Liver (tissue), 9 donors: ENCODE measurements around the gene ANKRD65. TPM values are rescaled to one million over a fixed set of nuclear protein-coding genes. Genes with fewer than 3 reads are reported as not detected.

Source experiments
- DNase-seq: peaks from one replicate; pipeline ENCODE4 v3.0.0-alpha.2; 2017; ENCODE audit warnings: low spot score
- H3K27ac ChIP-seq, 2 donors: one replicate each; pipeline ENCODE4 v1.7.0; 2013; ENCODE audit warnings: inconsistent platforms in 2 of 2, low read length in 2 of 2, control low read depth in 1 of 2, low read depth in 1 of 2, mild to moderate bottlenecking in 1 of 2
- H3K27me3 ChIP-seq, 4 donors: one replicate each; pipeline versions ENCODE4 v1.6.1 to v1.7.0; 2013; ENCODE audit warnings: low read length in 3 of 4, inconsistent platforms in 1 of 4, mild to moderate bottlenecking in 1 of 4, moderate library complexity in 1 of 4; ENCODE audit not compliant: control insufficient read depth in 4 of 4, insufficient read depth in 4 of 4
- H3K36me3 ChIP-seq, 4 donors: one replicate each; pipeline versions ENCODE4 v1.6.1 to v1.7.0; 2013; ENCODE audit warnings: low read length in 3 of 4, mild to moderate bottlenecking in 3 of 4, low read depth in 1 of 4, moderate library complexity in 1 of 4; ENCODE audit not compliant: control insufficient read depth in 4 of 4, insufficient read depth in 3 of 4
- H3K4me1 ChIP-seq, 4 donors: one replicate each; pipeline versions ENCODE4 v1.6.1 to v1.7.0; 2013; ENCODE audit warnings: low read length in 3 of 4, mild to moderate bottlenecking in 3 of 4, moderate library complexity in 1 of 4; ENCODE audit not compliant: control insufficient read depth in 4 of 4, insufficient read depth in 4 of 4
- H3K4me3 ChIP-seq, 3 donors: one replicate each; pipeline versions ENCODE4 v1.6.1 to v1.7.0; 2013; ENCODE audit warnings: low read length in 3 of 3, control low read depth in 1 of 3, low read depth in 1 of 3, mild to moderate bottlenecking in 1 of 3
- H3K9ac ChIP-seq, 2 donors: one replicate each; pipeline ENCODE4 v1.7.0; 2013; ENCODE audit warnings: low read length in 2 of 2, mild to moderate bottlenecking in 2 of 2, moderate library complexity in 2 of 2, control low read depth in 1 of 2, low read depth in 1 of 2
- H3K9me3 ChIP-seq, 4 donors: one replicate each; pipeline versions ENCODE4 v1.6.1 to v1.7.0; 2013; ENCODE audit warnings: low read length in 3 of 4; ENCODE audit not compliant: control insufficient read depth in 4 of 4
- ATF3 ChIP-seq: IDR thresholded peaks from 2 replicates; pipeline ENCODE4 v1.6.1; 2016; ENCODE audit warnings: antibody characterized with exemption
- EGR1 ChIP-seq, 2 donors: IDR thresholded peaks; 2 replicates each; pipeline ENCODE4 v1.6.1; 2016 to 2018; ENCODE audit warnings: antibody characterized with exemption in 2 of 2, low read depth in 2 of 2
- FOXA1 ChIP-seq: IDR thresholded peaks from 2 replicates; pipeline ENCODE4 v1.6.1; 2016; ENCODE audit warnings: antibody characterized with exemption
- GABPA ChIP-seq, 2 donors: IDR thresholded peaks in 1 of 2; conservative IDR thresholded peaks in 1 of 2; 2 replicates each; pipeline ENCODE4 v1.6.1; 2016; ENCODE audit warnings: antibody characterized with exemption in 2 of 2, mild to moderate bottlenecking in 1 of 2, moderate library complexity in 1 of 2
- JUND ChIP-seq, 2 donors: IDR thresholded peaks; 2 replicates each; pipeline ENCODE4 v1.6.1; 2016; ENCODE audit warnings: antibody characterized with exemption in 2 of 2
- MAX ChIP-seq: IDR thresholded peaks from 2 replicates; pipeline ENCODE4 v1.6.1; 2016; ENCODE audit warnings: antibody characterized with exemption
- RAD21 ChIP-seq, 2 donors: IDR thresholded peaks; 2 replicates each; pipeline ENCODE4 v1.6.1; 2016; ENCODE audit warnings: antibody characterized with exemption in 2 of 2, mild to moderate bottlenecking in 2 of 2
- RXRA ChIP-seq, 2 donors: IDR thresholded peaks; 2 replicates each; pipeline ENCODE4 v1.6.1; 2017 to 2018; ENCODE audit warnings: antibody characterized with exemption in 2 of 2, mild to moderate bottlenecking in 1 of 2
- SP1 ChIP-seq: IDR thresholded peaks from 2 replicates; pipeline ENCODE4 v1.6.1; 2018; ENCODE audit warnings: antibody characterized with exemption, mild to moderate bottlenecking
- YY1 ChIP-seq: IDR thresholded peaks from 2 replicates; pipeline ENCODE4 v1.6.1; 2016; ENCODE audit warnings: antibody characterized with exemption, mild to moderate bottlenecking
- WGBS: extraction: QIAGEN DNeasy Blood & Tissue Kit; methylation state at CpG from one replicate; pipeline ENCODE4 v1.1.7; 2013; 5-methylcytosine and 5-hydroxymethylcytosine counted together
- polyA plus RNA-seq, 2 donors: library from polyadenylated mRNA; stranded (reverse) in 1 of 2; unstranded in 1 of 2; fragments of 200-250 nt in 1 of 2; fragments of >200 nt in 1 of 2; fragmentation: Nextera tagmentation in 1 of 2; extraction: Ambion mirVana in 1 of 2; gene quantifications; one replicate each; pipeline versions ENCODE4 v1.2.1 to v1.2.3, GENCODE V29; 2013 to 2015
- total RNA-seq, 2 donors: library from RNA; depleted of rRNA; stranded (reverse); fragments of >200 nt; gene quantifications; one replicate each; pipeline ENCODE4 v1.2.3, GENCODE V29; 2014
- TF ChIP-seq, protein P1 (sequence below): IDR thresholded peaks from 2 replicates; pipeline ENCODE4 v1.6.1; 2016; ENCODE audit warnings: antibody characterized with exemption
- TF ChIP-seq, protein P2 (sequence below): fragments of 150-350 bp; IDR thresholded peaks from 2 replicates; pipeline ENCODE4 v1.5.1; 2017; ENCODE audit warnings: improper control_type of control experiment, low read depth, low read length; ENCODE audit not compliant: missing input control
- TF ChIP-seq, protein P3 (sequence below): IDR thresholded peaks from 2 replicates; pipeline ENCODE4 v1.6.1; 2016; ENCODE audit warnings: antibody characterized with exemption, mild to moderate bottlenecking
- donor health status: healthy.
- donor health status: healthy.
- donor health status: healthy.
- donor health status: healthy.
- donor health status: healthy.

ANKRD65 gene
- total and polyA plus RNA-seq, 4 donors = 0.14 to 0.31 (median 0.23) TPM

DNA sequence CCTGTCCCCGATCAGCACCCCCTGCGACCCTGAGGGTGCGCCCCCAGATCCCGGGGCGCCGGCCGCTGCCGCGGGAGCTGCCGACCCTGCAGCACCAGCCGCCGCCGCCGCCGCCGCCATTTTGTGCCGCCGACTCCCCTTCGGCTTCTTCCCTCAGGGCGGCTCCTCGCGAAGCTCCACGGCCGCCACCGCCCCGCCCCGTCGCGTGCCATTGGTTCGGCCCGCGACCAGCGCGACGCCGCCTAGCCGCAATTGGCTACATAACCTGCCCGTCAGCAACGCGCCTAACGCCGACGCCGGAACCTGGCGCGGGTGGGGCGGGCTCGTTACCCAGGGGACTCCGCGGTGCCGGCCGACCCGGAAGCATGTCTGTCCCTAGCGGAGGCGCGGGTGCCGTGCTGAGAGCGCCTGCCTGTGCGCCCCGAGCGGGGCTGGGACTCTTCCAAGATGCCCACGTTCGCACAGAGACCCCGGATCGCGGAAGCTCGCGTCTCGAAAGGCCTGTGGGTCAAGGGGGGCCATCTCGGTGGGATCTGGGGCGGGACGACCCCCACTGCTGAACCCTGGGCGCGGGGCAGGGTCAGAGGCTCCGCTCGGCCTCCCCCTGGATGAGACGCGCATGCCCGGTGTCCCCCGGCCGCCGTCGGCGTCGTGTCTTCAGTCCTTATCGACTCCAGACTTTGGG is 21.7 kb downstream of the ANKRD65 start, which contains the start of gene CCNL2:
TSS of gene CCNL2 (minus strand) at position 149 of the 685 bp plus-strand sequence. CDS start at position 120, 29 bp downstream.
- Histone ChIP-seq H3K4me3 (peak within 1 kb of the TSS; percentile 92 to 99 (median 96)), H3K27me3 (no peaks in the 10 kb centered on the region), H3K4me1 (peaks cover 4 to 52% (median 43%) of the 10 kb centered on the region in 4 donors), H3K27ac (peak within 1 kb of the TSS; percentile 73 to 75), H3K9me3 (no peaks in the 10 kb centered on the region), H3K9ac (peak within 1 kb of the TSS; percentile 75 to 82), H3K36me3 (peaks cover 14 to 31% (median 23%) of the 10 kb centered on the region in 4 donors)
- TF ChIP-seq RXRA (IDR thresholded peaks at IDR 0.05) (no peak), RAD21 (IDR thresholded peaks at IDR 0.05) (peak in 1 of 2 donors; percentile 60), SP1 (peak; percentile 94), GABPA (IDR thresholded peaks at IDR 0.05 in 1 of 2, conservative IDR thresholded peaks at IDR 0.05 in 1 of 2) (peak; percentile 57 to 92), YY1 (peak; percentile 91)
- TF ChIP-seq, protein P1, sequence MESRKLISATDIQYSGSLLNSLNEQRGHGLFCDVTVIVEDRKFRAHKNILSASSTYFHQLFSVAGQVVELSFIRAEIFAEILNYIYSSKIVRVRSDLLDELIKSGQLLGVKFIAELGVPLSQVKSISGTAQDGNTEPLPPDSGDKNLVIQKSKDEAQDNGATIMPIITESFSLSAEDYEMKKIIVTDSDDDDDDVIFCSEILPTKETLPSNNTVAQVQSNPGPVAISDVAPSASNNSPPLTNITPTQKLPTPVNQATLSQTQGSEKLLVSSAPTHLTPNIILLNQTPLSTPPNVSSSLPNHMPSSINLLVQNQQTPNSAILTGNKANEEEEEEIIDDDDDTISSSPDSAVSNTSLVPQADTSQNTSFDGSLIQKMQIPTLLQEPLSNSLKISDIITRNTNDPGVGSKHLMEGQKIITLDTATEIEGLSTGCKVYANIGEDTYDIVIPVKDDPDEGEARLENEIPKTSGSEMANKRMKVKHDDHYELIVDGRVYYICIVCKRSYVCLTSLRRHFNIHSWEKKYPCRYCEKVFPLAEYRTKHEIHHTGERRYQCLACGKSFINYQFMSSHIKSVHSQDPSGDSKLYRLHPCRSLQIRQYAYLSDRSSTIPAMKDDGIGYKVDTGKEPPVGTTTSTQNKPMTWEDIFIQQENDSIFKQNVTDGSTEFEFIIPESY = no peak
- TF ChIP-seq, protein P2, sequence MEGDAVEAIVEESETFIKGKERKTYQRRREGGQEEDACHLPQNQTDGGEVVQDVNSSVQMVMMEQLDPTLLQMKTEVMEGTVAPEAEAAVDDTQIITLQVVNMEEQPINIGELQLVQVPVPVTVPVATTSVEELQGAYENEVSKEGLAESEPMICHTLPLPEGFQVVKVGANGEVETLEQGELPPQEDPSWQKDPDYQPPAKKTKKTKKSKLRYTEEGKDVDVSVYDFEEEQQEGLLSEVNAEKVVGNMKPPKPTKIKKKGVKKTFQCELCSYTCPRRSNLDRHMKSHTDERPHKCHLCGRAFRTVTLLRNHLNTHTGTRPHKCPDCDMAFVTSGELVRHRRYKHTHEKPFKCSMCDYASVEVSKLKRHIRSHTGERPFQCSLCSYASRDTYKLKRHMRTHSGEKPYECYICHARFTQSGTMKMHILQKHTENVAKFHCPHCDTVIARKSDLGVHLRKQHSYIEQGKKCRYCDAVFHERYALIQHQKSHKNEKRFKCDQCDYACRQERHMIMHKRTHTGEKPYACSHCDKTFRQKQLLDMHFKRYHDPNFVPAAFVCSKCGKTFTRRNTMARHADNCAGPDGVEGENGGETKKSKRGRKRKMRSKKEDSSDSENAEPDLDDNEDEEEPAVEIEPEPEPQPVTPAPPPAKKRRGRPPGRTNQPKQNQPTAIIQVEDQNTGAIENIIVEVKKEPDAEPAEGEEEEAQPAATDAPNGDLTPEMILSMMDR = peak; percentile 59
- WGBS = under 1% methylated on average over 86 of the region's 86 CpGs
- peak; percentile 99 for DNase-seq

DNA sequence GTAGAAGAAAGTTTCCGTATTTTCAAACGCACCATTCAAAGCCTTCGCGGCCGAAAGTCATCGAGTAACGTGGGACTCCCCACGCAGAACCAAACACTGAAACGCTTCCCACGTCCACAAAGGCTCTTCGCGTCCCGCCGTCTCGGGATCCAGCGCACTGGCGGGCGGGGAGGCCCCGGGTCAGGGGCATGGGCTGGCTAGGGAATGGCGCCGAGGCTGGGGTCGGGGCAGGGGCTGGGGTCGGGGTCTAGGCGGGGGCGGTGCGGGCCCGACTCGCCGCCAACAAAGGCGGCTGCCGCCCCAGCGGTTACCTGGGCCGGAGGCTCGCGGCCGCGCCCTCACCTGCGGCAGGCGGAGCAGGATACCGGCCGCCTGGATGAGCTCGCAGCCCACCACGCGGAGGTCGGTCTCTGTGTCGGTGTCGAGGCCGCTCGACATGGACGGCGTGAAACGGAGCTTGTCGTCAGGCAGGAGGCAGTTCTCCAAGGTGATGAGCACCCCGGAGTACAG is 22.3 kb downstream of the ANKRD65 start:
- Histone ChIP-seq H3K4me3 (peak overlapping the region; percentile 92 to 96 (median 96)), H3K27me3 (no peaks in the 10 kb centered on the region), H3K4me1 (peaks cover 4 to 52% (median 43%) of the 10 kb centered on the region in 4 donors), H3K9ac (peak overlapping the region; percentile 46 to 72), H3K27ac (peak overlapping the region; percentile 73 to 75), H3K9me3 (no peaks in the 10 kb centered on the region), H3K36me3 (peaks cover 17 to 36% (median 25%) of the 10 kb centered on the region in 4 donors)
- no peak for DNase-seq
- no peak for TF ChIP-seq EGR1 (IDR thresholded peaks at IDR 0.05; ENCODE audit: low read depth in 2 of 2)
- no peak for TF ChIP-seq FOXA1
- TF ChIP-seq JUND (IDR thresholded peaks at IDR 0.05) = no peak
- no peak for TF ChIP-seq MAX
- TF ChIP-seq ATF3 = no peak
- TF ChIP-seq, protein P3, sequence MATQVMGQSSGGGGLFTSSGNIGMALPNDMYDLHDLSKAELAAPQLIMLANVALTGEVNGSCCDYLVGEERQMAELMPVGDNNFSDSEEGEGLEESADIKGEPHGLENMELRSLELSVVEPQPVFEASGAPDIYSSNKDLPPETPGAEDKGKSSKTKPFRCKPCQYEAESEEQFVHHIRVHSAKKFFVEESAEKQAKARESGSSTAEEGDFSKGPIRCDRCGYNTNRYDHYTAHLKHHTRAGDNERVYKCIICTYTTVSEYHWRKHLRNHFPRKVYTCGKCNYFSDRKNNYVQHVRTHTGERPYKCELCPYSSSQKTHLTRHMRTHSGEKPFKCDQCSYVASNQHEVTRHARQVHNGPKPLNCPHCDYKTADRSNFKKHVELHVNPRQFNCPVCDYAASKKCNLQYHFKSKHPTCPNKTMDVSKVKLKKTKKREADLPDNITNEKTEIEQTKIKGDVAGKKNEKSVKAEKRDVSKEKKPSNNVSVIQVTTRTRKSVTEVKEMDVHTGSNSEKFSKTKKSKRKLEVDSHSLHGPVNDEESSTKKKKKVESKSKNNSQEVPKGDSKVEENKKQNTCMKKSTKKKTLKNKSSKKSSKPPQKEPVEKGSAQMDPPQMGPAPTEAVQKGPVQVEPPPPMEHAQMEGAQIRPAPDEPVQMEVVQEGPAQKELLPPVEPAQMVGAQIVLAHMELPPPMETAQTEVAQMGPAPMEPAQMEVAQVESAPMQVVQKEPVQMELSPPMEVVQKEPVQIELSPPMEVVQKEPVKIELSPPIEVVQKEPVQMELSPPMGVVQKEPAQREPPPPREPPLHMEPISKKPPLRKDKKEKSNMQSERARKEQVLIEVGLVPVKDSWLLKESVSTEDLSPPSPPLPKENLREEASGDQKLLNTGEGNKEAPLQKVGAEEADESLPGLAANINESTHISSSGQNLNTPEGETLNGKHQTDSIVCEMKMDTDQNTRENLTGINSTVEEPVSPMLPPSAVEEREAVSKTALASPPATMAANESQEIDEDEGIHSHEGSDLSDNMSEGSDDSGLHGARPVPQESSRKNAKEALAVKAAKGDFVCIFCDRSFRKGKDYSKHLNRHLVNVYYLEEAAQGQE = no peak
- no peak for TF ChIP-seq YY1
- under 1% methylated on average over 54 of the region's 54 CpGs for WGBS
